HepG2 (cell line): ENCODE data around the gene MAP2K2.

Experiments
- ATF6 ChIP-seq: sonication (generic); formaldehyde crosslinking; conservative IDR thresholded peaks from 2 replicates; pipeline ENCODE4 v1.4.0; 2020; ENCODE audit warnings: missing genetic modification reagents
- CTCF ChIP-seq: sonication (generic); formaldehyde crosslinking; IDR thresholded peaks from 2 replicates; pipeline ENCODE4 v1.5.0; 2020; ENCODE audit warnings: mild to moderate bottlenecking, missing genetic modification reagents, moderate library complexity
- EZH2 ChIP-seq: conservative IDR thresholded peaks from 2 replicates; pipeline ENCODE4 v1.6.1; 2012; ENCODE audit warnings: mild to moderate bottlenecking, low read depth, low read length, moderate library complexity
- GABPA ChIP-seq, 2 experiments: IDR thresholded peaks; 2 replicates each; pipeline ENCODE4 v1.6.1; 2011 to 2016; ENCODE audit warnings: low read depth in 2 of 2, low read length in 1 of 2, missing biosample characterization in 1 of 2, missing genetic modification characterization in 1 of 2
- GATA4 ChIP-seq: sonication (generic); IDR thresholded peaks from 2 replicates; pipeline ENCODE4 v1.6.1; 2016; ENCODE audit warnings: antibody characterized with exemption, low read depth, borderline replicate concordance
- JARID2 ChIP-seq: sonication (generic); formaldehyde crosslinking; IDR thresholded peaks from 2 replicates; pipeline ENCODE4 v1.8.1; 2023; ENCODE audit warnings: missing genetic modification reagents, inconsistent platforms; ENCODE audit not compliant: insufficient replicate concordance
- MTA3 ChIP-seq: sonication (generic); formaldehyde crosslinking; IDR thresholded peaks from 2 replicates; pipeline ENCODE4 v1.4.0; 2020; ENCODE audit warnings: missing genetic modification reagents
- NBN ChIP-seq: fragments of 450-650 bp; conservative IDR thresholded peaks from 2 replicates; pipeline ENCODE4 v1.6.1; 2017
- PAF1 ChIP-seq: IDR thresholded peaks from 2 replicates; pipeline ENCODE4 v1.6.1; 2016; ENCODE audit warnings: missing genetic modification reagents, missing compliant biosample characterization
- ZBTB1 ChIP-seq: sonication (generic); formaldehyde crosslinking; IDR thresholded peaks from 2 replicates; pipeline ENCODE4 v1.4.0; 2020; ENCODE audit warnings: missing genetic modification reagents, borderline replicate concordance
- ZNF3 ChIP-seq: IDR thresholded peaks from 2 replicates; pipeline ENCODE4 v1.7.0; 2017; ENCODE audit warnings: inconsistent platforms
- ZNF335 ChIP-seq: sonication (generic); formaldehyde crosslinking; IDR thresholded peaks from 2 replicates; pipeline ENCODE4 v1.4.0; 2020; ENCODE audit warnings: missing genetic modification reagents
- ZNF512 ChIP-seq: sonication (generic); formaldehyde crosslinking; IDR thresholded peaks from 2 replicates; pipeline ENCODE4 v1.4.0; 2020; ENCODE audit warnings: mild to moderate bottlenecking, missing genetic modification reagents

- no peak for TF ChIP-seq NBN
- 0 out of 2 replicates have a peak, but pooled peaks have one; percentile 69 for TF ChIP-seq ZNF335
- peak; percentile 34 for TF ChIP-seq CTCF
- peak; percentile 16; the same call in 1 of the 2 replicates for TF ChIP-seq GATA4
- peak; percentile 60; the same call in 1 of the 2 replicates for TF ChIP-seq ZNF512 (CRISPR knock-in tag)
- peak; percentile 75 for TF ChIP-seq JARID2 (CRISPR knock-in tag)
- no peak for TF ChIP-seq ZNF3 (CRISPR knock-in tag)
- TF ChIP-seq ZBTB1, result 0 out of 2 replicates have a peak, but pooled peaks have one; percentile 57
- no peak for TF ChIP-seq GABPA (IDR thresholded peaks at IDR 0.05; ENCODE audit: low read depth, low read length)
- TF ChIP-seq GABPA (CRISPR knock-in tag; IDR thresholded peaks at IDR 0.05; ENCODE audit: low read depth), result no peak
- TF ChIP-seq EZH2, result no peak
- no peak; the same call in 1 of the 2 replicates for TF ChIP-seq ATF6 (CRISPR knock-in tag)
- no peak for TF ChIP-seq MTA3 (CRISPR knock-in tag)
- TF ChIP-seq PAF1, result no peak
Measured at GRCh38 chr19:4123615-4124568, at the start of gene MAP2K2.
